Breast epithelium (tissue), 4 donors: ENCODE measurements around the gene EZH2. TPM values are rescaled to one million over a fixed set of nuclear protein-coding genes. Genes with fewer than 3 reads are reported as not detected.

Experiments used
- DNase-seq, 2 donors: peaks; one replicate each; pipeline ENCODE4 v3.0.0-alpha.2; 2019; ENCODE audit warnings: low spot score in 2 of 2
- H3K27ac ChIP-seq, 2 donors: fragments of 200-600 bp; sonication (generic) in 1 of 2; one replicate each; pipeline ENCODE4 v1.5.1; 2016 to 2019; ENCODE audit warnings: mild to moderate bottlenecking in 1 of 2
- H3K27me3 ChIP-seq, 2 donors: fragments of 200-600 bp; sonication (generic) in 1 of 2; one replicate each; pipeline versions ENCODE4 v1.5.1 to v1.6.0; 2017 to 2019; ENCODE audit warnings: control low read depth in 1 of 2, mild to moderate bottlenecking in 1 of 2
- H3K36me3 ChIP-seq: fragments of 200-600 bp; one replicate; pipeline ENCODE4 v1.5.1; 2019
- H3K4me1 ChIP-seq, 2 donors: fragments of 200-600 bp; sonication (generic); one replicate each; pipeline ENCODE4 v1.5.1; 2016 to 2019; ENCODE audit warnings: control low read depth in 1 of 2
- H3K4me3 ChIP-seq, 3 donors: fragments of 200-600 bp; sonication (generic); 1 replicate in 2 of 3; 2 replicates in 1 of 3; pipeline ENCODE4 v1.5.1; 2016 to 2019; ENCODE audit warnings: mild to moderate bottlenecking in 3 of 3, moderate library complexity in 2 of 3
- H3K9me3 ChIP-seq, 2 donors: fragments of 200-600 bp; sonication (generic) in 1 of 2; one replicate each; pipeline ENCODE4 v1.5.1; 2016 to 2019; ENCODE audit warnings: control low read depth in 1 of 2
- CTCF ChIP-seq, 3 donors: fragments of 450-650 bp; IDR thresholded peaks; one replicate each; pipeline ENCODE4 v1.5.1; 2016 to 2017; ENCODE audit warnings: antibody characterized with exemption in 3 of 3, mild to moderate bottlenecking in 3 of 3, moderate library complexity in 3 of 3
- POLR2A ChIP-seq: fragments of 450-650 bp; IDR thresholded peaks from one replicate; pipeline ENCODE4 v1.6.1; 2016; ENCODE audit warnings: antibody characterized with exemption, mild to moderate bottlenecking, moderate library complexity
- POLR2AphosphoS5 ChIP-seq, 3 donors: sonication (generic); formaldehyde crosslinking; IDR thresholded peaks; one replicate each; pipeline ENCODE4 v1.6.1; 2017; ENCODE audit warnings: antibody characterized with exemption in 3 of 3
- intact Hi-C: fragments of 100-400 bp; cut with DNase I; formaldehyde crosslinking; loops from one replicate; pipeline ENCODE4 v1.15.1; 2023; ENCODE audit warnings: low total_unique reads
- total RNA-seq, 3 donors: library from RNA; depleted of rRNA; stranded (reverse); fragments of >200 nt; gene quantifications; one replicate each; pipeline ENCODE4 v1.1.0, GENCODE V29; 2016

Gene EZH2
- total RNA-seq, 3 donors from 2014 or later: 2.1 to 4.8 (median 4.3) TPM

- Histone ChIP-seq H3K27me3 (no peaks in the 10 kb centered on the region), H3K27ac (no peak overlapping the region), H3K9me3 (no peaks in the 10 kb centered on the region), H3K4me1 (no peaks in the 10 kb centered on the region), H3K36me3 (no peaks in the 10 kb centered on the region), H3K4me3 (no peak overlapping the region)
- no peak for DNase-seq
- intact Hi-C loops: no loop called here
- TF ChIP-seq CTCF (IDR thresholded peaks at IDR 0.05) (no peak), POLR2A (no peak), POLR2AphosphoS5 (IDR thresholded peaks at IDR 0.05) (no peak)
Observed at GRCh38 chr7:148773334-148773733, 110.8 kb downstream of the EZH2 start.

DNA sequence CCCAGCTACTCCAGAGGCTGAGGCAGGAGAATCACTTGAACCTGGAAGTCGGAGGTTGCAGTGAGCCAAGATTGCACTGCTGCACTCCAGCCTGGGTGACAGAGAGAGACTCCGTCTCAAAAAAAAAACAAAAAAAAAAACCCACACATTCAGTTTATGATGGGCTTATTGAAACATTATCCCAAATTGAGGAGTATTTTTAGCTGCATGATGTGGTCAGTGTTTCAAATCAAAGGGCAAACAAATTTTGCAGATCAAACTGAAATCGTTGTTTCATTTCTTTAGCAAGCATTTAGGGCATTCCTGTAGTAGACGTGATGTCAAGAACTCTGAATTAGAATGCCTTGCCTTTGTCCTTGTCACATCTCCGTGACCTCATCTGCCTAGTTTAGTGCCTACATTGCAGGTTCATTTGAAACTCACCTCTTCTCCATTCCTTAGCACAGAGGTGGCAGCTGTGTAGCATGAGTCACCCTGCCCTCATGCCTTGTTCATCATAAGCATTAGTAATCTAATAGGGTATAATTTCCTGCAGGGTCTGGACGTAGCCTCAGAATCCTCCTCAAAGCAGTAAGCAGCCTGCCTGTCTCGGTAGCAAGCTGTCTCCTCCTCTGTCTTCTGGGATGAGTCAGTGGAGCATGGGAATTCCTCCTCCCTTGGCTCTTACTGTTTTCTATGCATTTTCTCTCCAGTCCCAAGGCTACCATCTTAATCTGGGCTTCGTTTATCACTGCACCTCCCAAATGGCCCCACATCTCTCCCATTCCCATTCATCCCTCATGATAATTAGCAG, 111.6 kb downstream of the EZH2 start:
- Histone ChIP-seq H3K4me3 (no peak overlapping the region), H3K4me1 (no peaks in the 10 kb centered on the region), H3K9me3 (no peaks in the 10 kb centered on the region), H3K27me3 (no peaks in the 10 kb centered on the region), H3K27ac (no peak overlapping the region), H3K36me3 (peaks cover 3% of the 10 kb centered on the region)
- intact Hi-C loops: no loop called here
- DNase-seq: no peak
- TF ChIP-seq CTCF (IDR thresholded peaks at IDR 0.05) (no peak), POLR2A (no peak), POLR2AphosphoS5 (IDR thresholded peaks at IDR 0.05) (no peak)

GRCh38 chr7:148770004-148770403, 114.1 kb downstream of the EZH2 start:
- no peak overlapping the region for H3K27ac ChIP-seq
- intact Hi-C loops: no loop called here
- H3K4me1 ChIP-seq: no peaks in the 10 kb centered on the region
- no peak for DNase-seq
- no peak overlapping the region for H3K4me3 ChIP-seq
- no peaks in the 10 kb centered on the region for H3K9me3 ChIP-seq
- H3K36me3 ChIP-seq: peaks cover 4% of the 10 kb centered on the region
- TF ChIP-seq POLR2A (no peak), POLR2AphosphoS5 (IDR thresholded peaks at IDR 0.05) (no peak), CTCF (IDR thresholded peaks at IDR 0.05) (no peak)
- no peaks in the 10 kb centered on the region for H3K27me3 ChIP-seq

DNA sequence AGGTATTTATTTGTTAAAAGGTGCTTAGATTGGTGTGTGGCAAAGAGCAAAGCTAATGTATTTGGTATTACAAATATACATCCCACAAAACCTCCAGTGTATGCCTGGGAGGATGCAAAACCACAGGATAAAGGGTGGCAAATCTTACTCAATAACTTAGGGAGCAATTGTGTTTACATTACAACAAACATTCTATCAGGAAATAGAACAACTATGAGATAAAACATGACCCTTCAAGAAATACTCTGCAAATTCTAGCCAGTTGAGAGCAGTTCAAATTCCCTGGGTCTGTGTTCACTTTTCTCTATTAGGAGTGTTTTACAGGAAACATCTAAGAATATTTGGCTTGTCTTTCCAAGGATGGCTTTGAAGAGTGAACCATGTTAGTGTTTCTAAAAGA, 120.5 kb downstream of the EZH2 start:
- TF ChIP-seq POLR2A: no peak
- TF ChIP-seq CTCF (IDR thresholded peaks at IDR 0.05): no peak
- no peak for TF ChIP-seq POLR2AphosphoS5 (IDR thresholded peaks at IDR 0.05)
- DNase-seq: no peak
- Histone ChIP-seq H3K27ac (no peak overlapping the region), H3K4me3 (no peak overlapping the region), H3K27me3 (no peaks in the 10 kb centered on the region), H3K4me1 (no peaks in the 10 kb centered on the region), H3K9me3 (no peaks in the 10 kb centered on the region), H3K36me3 (peaks cover 4% of the 10 kb centered on the region)
- intact Hi-C loops: no loop called here

GRCh38 chr7:148761499-148762278, 122.4 kb downstream of the EZH2 start:
- Histone ChIP-seq H3K9me3 (no peaks in the 10 kb centered on the region), H3K4me3 (no peak overlapping the region), H3K27ac (no peak overlapping the region), H3K36me3 (no peaks in the 10 kb centered on the region), H3K4me1 (no peaks in the 10 kb centered on the region), H3K27me3 (no peaks in the 10 kb centered on the region)
- TF ChIP-seq POLR2A (no peak), CTCF (IDR thresholded peaks at IDR 0.05) (no peak), POLR2AphosphoS5 (IDR thresholded peaks at IDR 0.05) (no peak)
- intact Hi-C loops: no loop called here
- DNase-seq: no peak
